ENCODE measurements around the gene HAPLN3.

HAPLN3 gene

GRCh38 chr15:88891540-88892254 lies 3.6 kb downstream of the HAPLN3 start:
- DNase-seq, result no peak

- no peak for DNase-seq
These were observed 4.8 kb downstream of the HAPLN3 start for GRCh38 chr15:88890495-88890894.

GRCh38 chr15:88888719-88889118 lies 6.6 kb downstream of the HAPLN3 start:
- no peak for DNase-seq

GRCh38 chr15:88887068-88887580 lies 8.2 kb downstream of the HAPLN3 start:
- DNase-seq, result no peak

GRCh38 chr15:88882785-88883184 lies 12.6 kb downstream of the HAPLN3 start:
- no peak for DNase-seq

GRCh38 chr15:88881775-88882174 lies 13.6 kb downstream of the HAPLN3 start:
- no peak for DNase-seq

- peak; percentile 3 for DNase-seq
These were observed 14.2 kb downstream of the HAPLN3 start for GRCh38 chr15:88880944-88881740.

GRCh38 chr15:88878720-88879184 lies 16.6 kb downstream of the HAPLN3 start:
- DNase-seq, result peak; percentile 68

GRCh38 chr15:88877906-88878305 lies 17.4 kb downstream of the HAPLN3 start:
- DNase-seq, result no peak

GRCh38 chr15:88877415-88877814 lies 17.9 kb downstream of the HAPLN3 start:
- no peak for DNase-seq

GRCh38 chr15:88876573-88876972 lies 18.8 kb downstream of the HAPLN3 start:
- DNase-seq, result no peak

- DNase-seq, result no peak
These were observed 20.7 kb downstream of the HAPLN3 start for GRCh38 chr15:88874684-88875083.

GRCh38 chr15:88874275-88874674 lies 21.1 kb downstream of the HAPLN3 start:
- DNase-seq, result no peak

- DNase-seq, result no peak
These were observed 21.6 kb downstream of the HAPLN3 start for GRCh38 chr15:88873786-88874185.

- DNase-seq, result no peak
These were observed 22.6 kb downstream of the HAPLN3 start for GRCh38 chr15:88872706-88873105.

GRCh38 chr15:88872106-88872505 lies 23.2 kb downstream of the HAPLN3 start:
- DNase-seq, result no peak

GRCh38 chr15:88871313-88871712 lies 24.0 kb downstream of the HAPLN3 start:
- DNase-seq, result no peak

GRCh38 chr15:88866295-88866881 lies 29.0 kb downstream of the HAPLN3 start:
- no peak for DNase-seq

- no peak for DNase-seq
These were observed 29.7 kb downstream of the HAPLN3 start for GRCh38 chr15:88865498-88866099.

- no peak for DNase-seq
These were observed 30.4 kb downstream of the HAPLN3 start for GRCh38 chr15:88864861-88865497.

- DNase-seq, result no peak
These were observed 31.9 kb downstream of the HAPLN3 start for GRCh38 chr15:88863412-88863811.

GRCh38 chr15:88860212-88860611 lies 35.1 kb downstream of the HAPLN3 start:
- no peak for DNase-seq

GRCh38 chr15:88859550-88859949 lies 35.8 kb downstream of the HAPLN3 start:
- no peak for DNase-seq

All from DMS53 (cell line).